Calu3 (cell line): ENCODE results near the gene SPATA16. TPM values are rescaled to one million over a fixed set of nuclear protein-coding genes. Genes with fewer than 3 reads are reported as not detected.

Source experiments
- BruUV-seq: library from RNA; stranded (reverse); fragments of 400-500 nt; replicated peaks from 2 replicates; lab custom pipeline; 2021; lab: Mats Ljungman, UMichigan
- CTCF ChIA-PET: fragments of 300-600 bp; sonication (Branson Sonifier 250); formaldehyde crosslinking; loops from one replicate; lab custom pipeline; 2022; ENCODE audit warnings: antibody characterized with exemption; lab: Charles Lee
- DNase-seq: peaks from one replicate; pipeline ENCODE4 v3.0.0; 2022
- H3K27ac Mint-ChIP-seq: one replicate; pipeline ENCODE4 v1.8.0; 2022; ENCODE audit warnings: mixed read lengths; ENCODE audit not compliant: unreplicated experiment
- H3K27me3 Mint-ChIP-seq: one replicate; pipeline ENCODE4 v1.8.0; 2022; ENCODE audit warnings: mixed read lengths; ENCODE audit not compliant: unreplicated experiment
- H3K36me3 Mint-ChIP-seq: one replicate; pipeline ENCODE4 v1.8.0; 2022; ENCODE audit warnings: mild to moderate bottlenecking, moderate library complexity, mixed read lengths; ENCODE audit not compliant: insufficient read depth, unreplicated experiment
- H3K4me1 Mint-ChIP-seq: one replicate; pipeline ENCODE4 v1.8.0; 2022; ENCODE audit warnings: mild to moderate bottlenecking, low read depth, mixed read lengths; ENCODE audit not compliant: unreplicated experiment
- H3K4me3 Mint-ChIP-seq: one replicate; pipeline ENCODE4 v1.8.0; 2022; ENCODE audit warnings: mild to moderate bottlenecking, low read depth, moderate library complexity, mixed read lengths; ENCODE audit not compliant: unreplicated experiment
- H3K9me3 Mint-ChIP-seq: one replicate; pipeline ENCODE4 v1.8.0; 2022; ENCODE audit warnings: low read depth, mixed read lengths; ENCODE audit not compliant: unreplicated experiment
- CTCF ChIP-seq: fragments of 200-600 bp; IDR thresholded peaks from one replicate; pipeline ENCODE4 v1.8.0; 2022; ENCODE audit warnings: antibody characterized with exemption; ENCODE audit not compliant: unreplicated experiment
- intact Hi-C: fragments of 100-400 bp; cut with micrococcal nuclease; formaldehyde crosslinking; loops from one replicate; pipeline ENCODE4 v1.10.0; 2022; ENCODE audit not compliant: unreplicated experiment
- total RNA-seq: library from RNA; stranded (reverse); gene quantifications from 2 replicates; pipeline ENCODE4 v1.2.3, GENCODE V29; 2022

SPATA16 gene
- total RNA-seq, 1 experiment from 2014 or later, result not detected

GRCh38 chr3:173037840-173038483, 103.1 kb downstream of the SPATA16 start:
- Mint-ChIP-seq H3K36me3 (no peaks in the 10 kb centered on the region), H3K9me3 (no peaks in the 10 kb centered on the region), H3K4me1 (peaks cover 27% of the 10 kb centered on the region), H3K27ac (peak overlapping the region; percentile 0), H3K27me3 (no peaks in the 10 kb centered on the region), H3K4me3 (no peak overlapping the region)
- TF ChIP-seq CTCF, result no peak
- BruUV-seq, result no TSS peak
- no peak for DNase-seq
- CTCF ChIA-PET, result no interaction called here
- intact Hi-C loops, result no loop called here

- Mint-ChIP-seq H3K9me3 (no peaks in the 10 kb centered on the region), H3K27ac (no peak overlapping the region), H3K36me3 (no peaks in the 10 kb centered on the region), H3K27me3 (no peaks in the 10 kb centered on the region), H3K4me1 (no peaks in the 10 kb centered on the region), H3K4me3 (no peak overlapping the region)
- BruUV-seq, result no TSS peak
- CTCF ChIA-PET, result no interaction called here
- intact Hi-C loops, result no loop called here
- no peak for TF ChIP-seq CTCF
- no peak for DNase-seq
Observed at GRCh38 chr3:173030273-173030672, 110.8 kb downstream of the SPATA16 start.

- no peaks in the 10 kb centered on the region for H3K27me3 Mint-ChIP-seq
- no peaks in the 10 kb centered on the region for H3K9me3 Mint-ChIP-seq
- no peak for TF ChIP-seq CTCF
- intact Hi-C loops, result no loop called here
- no peaks in the 10 kb centered on the region for H3K36me3 Mint-ChIP-seq
- H3K4me3 Mint-ChIP-seq, result no peak overlapping the region
- H3K4me1 Mint-ChIP-seq, result no peaks in the 10 kb centered on the region
- no peak overlapping the region for H3K27ac Mint-ChIP-seq
- no peak for DNase-seq
- CTCF ChIA-PET, result interaction anchor here (0.6 to 1.1 kb wide), 2 partner anchors 16 to 212 kb away, joined by 3 to 6 read pairs; no protein-coding TSS in a partner anchor
- no TSS peak for BruUV-seq
Observed at GRCh38 chr3:173028351-173028750, 112.7 kb downstream of the SPATA16 start.

GRCh38 chr3:173027429-173027828, 113.6 kb downstream of the SPATA16 start:
- Mint-ChIP-seq H3K27me3 (no peaks in the 10 kb centered on the region), H3K36me3 (no peaks in the 10 kb centered on the region), H3K4me3 (no peak overlapping the region), H3K27ac (no peak overlapping the region), H3K4me1 (no peaks in the 10 kb centered on the region), H3K9me3 (no peaks in the 10 kb centered on the region)
- DNase-seq, result no peak
- intact Hi-C loops, result no loop called here
- CTCF ChIA-PET, result interaction anchor here (0.6 kb wide), 1 partner anchor 1001 kb away, joined by 3 read pairs; no protein-coding TSS in a partner anchor
- no TSS peak for BruUV-seq
- TF ChIP-seq CTCF, result no peak
